Loucy (cell line): ENCODE measurements around the gene RRAS.
A peak's percentile ranks its signal among the peaks of the same experiment; 100 is the strongest.

Source experiments
- H2AFZ ChIP-seq: fragments of 200-600 bp; sonication (generic); 2 replicates; pipeline ENCODE4 v1.6.0; 2016; ENCODE audit warnings: antibody characterized with exemption, mild to moderate bottlenecking, low read length, moderate library complexity
- H3F3A ChIP-seq: fragments of 200-600 bp; 2 replicates; pipeline ENCODE4 v1.6.0; 2016; ENCODE audit warnings: antibody characterized with exemption, low read depth, mild to moderate bottlenecking
- H3K27me3 ChIP-seq: fragments of 200-600 bp; sonication (generic); 2 replicates; pipeline ENCODE4 v1.6.1; 2014; ENCODE audit warnings: low read length, mild to moderate bottlenecking; ENCODE audit not compliant: insufficient read depth, poor library complexity, severe bottlenecking
- H3K36me3 ChIP-seq: fragments of 200-600 bp; sonication (generic); 2 replicates; pipeline ENCODE4 v1.6.1; 2016; ENCODE audit warnings: low read length; ENCODE audit not compliant: insufficient read depth
- H3K4me1 ChIP-seq: fragments of 200-600 bp; sonication (generic); 2 replicates; pipeline ENCODE4 v1.5.1; 2014; ENCODE audit warnings: low read length, mild to moderate bottlenecking; ENCODE audit not compliant: insufficient read depth, poor library complexity, severe bottlenecking
- H3K4me2 ChIP-seq: fragments of 200-600 bp; sonication (generic); 2 replicates; pipeline ENCODE4 v1.6.0; 2014; ENCODE audit warnings: antibody characterized with exemption, low read length, low read depth, mild to moderate bottlenecking; ENCODE audit not compliant: poor library complexity, severe bottlenecking
- H3K4me3 ChIP-seq: fragments of 200-600 bp; sonication (generic); 2 replicates; pipeline ENCODE4 v1.5.1; 2014; ENCODE audit warnings: low read length, mild to moderate bottlenecking, mixed read lengths; ENCODE audit not compliant: poor library complexity, severe bottlenecking
- H3K79me2 ChIP-seq: fragments of 200-600 bp; sonication (generic); 2 replicates; pipeline ENCODE4 v1.6.1; 2014; ENCODE audit warnings: low read length; ENCODE audit not compliant: insufficient read depth
- H3K9ac ChIP-seq: fragments of 200-600 bp; sonication (generic); 2 replicates; pipeline ENCODE4 v1.6.0; 2014; ENCODE audit warnings: mild to moderate bottlenecking, low read depth, low read length, moderate library complexity; ENCODE audit not compliant: poor library complexity, severe bottlenecking
- H3K9me2 ChIP-seq: fragments of 200-600 bp; sonication (generic); replicated peaks from 2 replicates; pipeline ENCODE4 v1.6.1; 2016; ENCODE audit warnings: low read depth, low read length, mixed read lengths
- H3K9me3 ChIP-seq: fragments of 200-600 bp; sonication (generic); 2 replicates; pipeline ENCODE4 v1.6.1; 2014; ENCODE audit warnings: mild to moderate bottlenecking, antibody characterized with exemption, low read length, low read depth; ENCODE audit not compliant: insufficient read depth
- H4K20me1 ChIP-seq: fragments of 200-600 bp; sonication (generic); 2 replicates; pipeline ENCODE4 v1.6.0; 2014; ENCODE audit warnings: antibody characterized with exemption, low read length, mild to moderate bottlenecking; ENCODE audit not compliant: insufficient read depth, poor library complexity, severe bottlenecking
- EZH2phosphoT487 ChIP-seq: fragments of 200-600 bp; IDR thresholded peaks from 2 replicates; pipeline ENCODE4 v1.6.1; 2018; ENCODE audit warnings: antibody characterized with exemption, mild to moderate bottlenecking, moderate library complexity, borderline replicate concordance
- TF ChIP-seq, protein P1 (sequence below): fragments of 200-600 bp; sonication (generic); conservative IDR thresholded peaks from 2 replicates; pipeline ENCODE4 v1.5.1; 2014; ENCODE audit warnings: mild to moderate bottlenecking, antibody characterized with exemption, low read length

The RRAS gene

DNA sequence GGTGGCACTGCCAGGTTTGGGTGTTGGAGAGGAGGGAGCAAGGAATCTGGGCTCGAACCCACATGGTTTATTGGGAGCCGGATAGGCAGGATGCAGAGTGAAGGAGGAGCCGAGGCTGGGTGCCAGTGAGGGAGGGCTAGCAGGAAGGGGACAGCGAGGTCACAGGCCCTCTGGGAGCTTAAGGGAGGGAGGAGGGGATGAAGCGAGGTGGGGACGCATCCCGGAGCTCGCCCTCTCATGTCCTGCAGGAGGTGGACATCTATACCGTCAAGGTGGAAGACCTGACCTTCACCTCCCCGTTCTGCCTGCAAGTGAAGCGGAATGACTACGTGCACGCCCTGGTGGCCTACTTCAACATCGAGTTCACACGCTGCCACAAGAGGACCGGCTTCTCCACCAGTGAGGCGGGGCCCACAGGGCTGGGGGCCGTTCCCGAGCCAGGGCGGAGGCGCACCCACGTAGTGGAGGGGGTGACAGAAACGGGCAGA, 45.9 kb upstream of the RRAS start:
- Histone ChIP-seq H3K27me3 (no peaks in the 10 kb centered on the region), H3K9me2 (no peaks in the 10 kb centered on the region), H3K79me2 (peaks cover 13% of the 10 kb centered on the region), H3K36me3 (peaks cover 71% of the 10 kb centered on the region; the same call in 1 of the 2 replicates), H3K9ac (no peak overlapping the region), H3K4me2 (no peak overlapping the region), H3K9me3 (no peaks in the 10 kb centered on the region), H3F3A (no peaks in the 10 kb centered on the region), H3K4me3 (no peak overlapping the region), H2AFZ (no peak overlapping the region), H4K20me1 (peaks cover 22% of the 10 kb centered on the region), H3K4me1 (peaks cover 4% of the 10 kb centered on the region)
- TF ChIP-seq, protein P1, sequence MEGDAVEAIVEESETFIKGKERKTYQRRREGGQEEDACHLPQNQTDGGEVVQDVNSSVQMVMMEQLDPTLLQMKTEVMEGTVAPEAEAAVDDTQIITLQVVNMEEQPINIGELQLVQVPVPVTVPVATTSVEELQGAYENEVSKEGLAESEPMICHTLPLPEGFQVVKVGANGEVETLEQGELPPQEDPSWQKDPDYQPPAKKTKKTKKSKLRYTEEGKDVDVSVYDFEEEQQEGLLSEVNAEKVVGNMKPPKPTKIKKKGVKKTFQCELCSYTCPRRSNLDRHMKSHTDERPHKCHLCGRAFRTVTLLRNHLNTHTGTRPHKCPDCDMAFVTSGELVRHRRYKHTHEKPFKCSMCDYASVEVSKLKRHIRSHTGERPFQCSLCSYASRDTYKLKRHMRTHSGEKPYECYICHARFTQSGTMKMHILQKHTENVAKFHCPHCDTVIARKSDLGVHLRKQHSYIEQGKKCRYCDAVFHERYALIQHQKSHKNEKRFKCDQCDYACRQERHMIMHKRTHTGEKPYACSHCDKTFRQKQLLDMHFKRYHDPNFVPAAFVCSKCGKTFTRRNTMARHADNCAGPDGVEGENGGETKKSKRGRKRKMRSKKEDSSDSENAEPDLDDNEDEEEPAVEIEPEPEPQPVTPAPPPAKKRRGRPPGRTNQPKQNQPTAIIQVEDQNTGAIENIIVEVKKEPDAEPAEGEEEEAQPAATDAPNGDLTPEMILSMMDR = no peak
- no peak for TF ChIP-seq EZH2phosphoT487

DNA sequence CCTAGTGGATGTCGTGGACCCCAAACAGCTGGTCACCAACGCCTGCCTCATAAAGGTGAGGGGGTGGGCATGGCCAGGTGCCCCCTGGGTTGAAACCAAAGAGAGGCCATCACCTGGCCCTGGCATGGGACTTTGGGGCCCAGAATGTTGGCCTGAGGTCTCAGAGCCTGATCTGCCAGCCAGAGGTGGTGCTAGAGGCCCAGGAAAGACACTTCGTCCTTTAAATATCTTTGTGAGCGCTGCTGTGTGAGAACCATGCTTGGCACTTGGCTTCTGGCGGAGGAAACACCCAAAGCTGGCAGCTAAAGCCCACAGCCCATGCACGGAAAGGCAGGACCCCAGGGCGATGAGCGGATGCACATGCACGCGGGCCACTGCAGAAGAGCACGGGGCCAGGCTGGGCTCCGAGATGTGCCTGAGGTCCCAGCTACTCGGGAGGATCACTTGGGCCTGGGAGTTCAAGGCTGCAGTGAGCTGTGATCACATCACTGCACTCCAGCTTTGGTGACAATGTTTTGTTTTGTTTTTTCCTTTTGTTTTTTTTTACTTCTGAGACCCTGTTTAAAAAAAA, 45.1 kb upstream of the RRAS start:
- Histone ChIP-seq H3K27me3 (no peaks in the 10 kb centered on the region), H3K79me2 (peaks cover 20% of the 10 kb centered on the region), H3K4me3 (no peak overlapping the region), H3K9me2 (no peaks in the 10 kb centered on the region), H3K9me3 (no peaks in the 10 kb centered on the region), H3F3A (no peaks in the 10 kb centered on the region), H2AFZ (no peak overlapping the region), H3K36me3 (peaks cover 73% of the 10 kb centered on the region; the same call in 1 of the 2 replicates), H3K4me1 (peaks cover 10% of the 10 kb centered on the region), H4K20me1 (peaks cover 28% of the 10 kb centered on the region), H3K9ac (no peak overlapping the region), H3K4me2 (no peak overlapping the region)
- TF ChIP-seq EZH2phosphoT487 = no peak
- TF ChIP-seq, protein P1 = no peak

DNA sequence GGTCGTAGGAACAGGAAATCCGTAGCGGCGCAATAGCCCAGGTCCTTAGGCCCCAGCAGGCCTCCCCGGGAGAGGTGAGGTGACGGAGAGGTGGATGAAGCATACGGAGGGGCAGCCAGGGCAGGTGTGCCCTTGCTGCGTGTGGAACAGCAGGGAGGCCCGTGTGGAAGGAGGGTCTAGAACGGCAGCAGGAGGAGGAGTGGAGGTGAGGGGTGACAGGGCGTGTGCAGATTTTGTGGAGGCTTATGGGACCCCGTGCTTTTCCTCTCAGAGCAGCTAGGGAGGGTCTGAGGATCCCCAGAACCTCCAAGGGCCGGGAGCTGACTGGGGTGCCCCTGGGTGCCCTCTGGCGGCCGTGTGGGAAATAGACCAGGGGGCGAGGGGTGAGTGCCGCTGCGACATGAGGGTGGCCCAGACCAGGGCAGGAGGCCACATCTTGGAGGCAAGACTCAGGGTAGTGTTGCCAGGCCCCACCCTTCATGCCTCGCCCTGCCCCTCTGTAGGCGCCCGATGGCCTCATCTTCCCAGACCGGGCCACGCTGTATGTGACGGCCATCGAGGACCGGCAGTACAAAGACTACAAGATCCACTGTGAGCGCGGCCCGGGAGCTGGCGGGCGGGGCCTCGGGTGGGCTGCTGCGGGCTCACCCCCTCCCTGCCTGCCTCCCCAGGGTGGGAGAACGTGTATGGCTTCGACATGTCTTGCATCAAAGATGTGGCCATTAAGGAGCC, 44.5 kb upstream of the RRAS start:
- peaks cover 73% of the 10 kb centered on the region; the same call in 1 of the 2 replicates for H3K36me3 ChIP-seq
- no peak overlapping the region for H3K4me3 ChIP-seq
- H3K9me3 ChIP-seq = no peaks in the 10 kb centered on the region
- H3K27me3 ChIP-seq = no peaks in the 10 kb centered on the region
- no peak overlapping the region for H2AFZ ChIP-seq
- no peak overlapping the region for H3K9ac ChIP-seq
- peaks cover 27% of the 10 kb centered on the region for H3K79me2 ChIP-seq
- H4K20me1 ChIP-seq = peaks cover 35% of the 10 kb centered on the region
- no peaks in the 10 kb centered on the region for H3F3A ChIP-seq
- H3K4me1 ChIP-seq = peaks cover 17% of the 10 kb centered on the region
- TF ChIP-seq, protein P1 = peak; percentile 54
- no peak for TF ChIP-seq EZH2phosphoT487
- no peaks in the 10 kb centered on the region for H3K9me2 ChIP-seq
- H3K4me2 ChIP-seq = no peak overlapping the region
